NCI-H524 treated with DMSO at 0.1 percent for 48 hours (cell line): ENCODE results near the gene PLXND1.
A peak's percentile ranks its signal among the peaks of the same experiment; 100 is the strongest.

ENCODE experiments used
- DNase-seq: peaks from one replicate; lab custom pipeline; 2025; lab: John Stamatoyannopoulos, UW

PLXND1 gene

GRCh38 chr3:129599607-129600006 is 6.9 kb downstream of the PLXND1 start:
- no peak for DNase-seq

GRCh38 chr3:129599073-129599472 is 7.4 kb downstream of the PLXND1 start:
- no peak for DNase-seq

- no peak for DNase-seq
These were observed 8.0 kb downstream of the PLXND1 start for GRCh38 chr3:129598484-129598883.

GRCh38 chr3:129598000-129598381 is 8.5 kb downstream of the PLXND1 start:
- no peak for DNase-seq

- DNase-seq = no peak
These were observed 9.1 kb downstream of the PLXND1 start for GRCh38 chr3:129597087-129597999.

- DNase-seq = no peak
These were observed 10.0 kb downstream of the PLXND1 start for GRCh38 chr3:129596194-129597086.

- DNase-seq = no peak
These were observed 10.8 kb downstream of the PLXND1 start for GRCh38 chr3:129595544-129596193.

- DNase-seq = no peak
These were observed 11.5 kb downstream of the PLXND1 start for GRCh38 chr3:129594907-129595390.

- no peak for DNase-seq
These were observed 12.1 kb downstream of the PLXND1 start for GRCh38 chr3:129594409-129594808.

GRCh38 chr3:129593595-129594339 is 12.7 kb downstream of the PLXND1 start:
- peak; percentile 54 for DNase-seq

- no peak for DNase-seq
These were observed 13.3 kb downstream of the PLXND1 start for GRCh38 chr3:129593230-129593594.

- DNase-seq = no peak
These were observed 13.9 kb downstream of the PLXND1 start for GRCh38 chr3:129592381-129593131.

GRCh38 chr3:129591932-129592331 is 14.5 kb downstream of the PLXND1 start:
- DNase-seq = no peak

GRCh38 chr3:129590215-129590614 is 16.3 kb downstream of the PLXND1 start:
- no peak for DNase-seq

- no peak for DNase-seq
These were observed 18.8 kb downstream of the PLXND1 start for GRCh38 chr3:129587566-129588210.

- no peak for DNase-seq
These were observed 19.6 kb downstream of the PLXND1 start for GRCh38 chr3:129586746-129587430.

- DNase-seq = no peak
These were observed 20.4 kb downstream of the PLXND1 start for GRCh38 chr3:129585949-129586657.

- DNase-seq = no peak
These were observed 21.8 kb downstream of the PLXND1 start for GRCh38 chr3:129584631-129585030.

GRCh38 chr3:129583289-129583688 is 23.2 kb downstream of the PLXND1 start:
- DNase-seq = no peak
